Upper lobe of left lung (tissue), 4 donors: ENCODE measurements around the gene ADISSP.

ENCODE experiments used
- CTCF ChIP-seq, 6 experiments: fragments of 450-650 bp in 4 of 6; fragments of 200-600 bp in 2 of 6; sonication (generic) in 2 of 6; IDR thresholded peaks; one replicate each; pipeline ENCODE4 v1.5.1; 2016 to 2019; ENCODE audit warnings: antibody characterized with exemption in 6 of 6
- POLR2A ChIP-seq, 4 donors: fragments of 450-650 bp; IDR thresholded peaks; one replicate each; pipeline ENCODE4 v1.5.1; 2016 to 2017; ENCODE audit warnings: antibody characterized with exemption in 4 of 4, mild to moderate bottlenecking in 2 of 4
- POLR2AphosphoS5 ChIP-seq, 2 donors: sonication (generic); formaldehyde crosslinking; IDR thresholded peaks; one replicate each; pipeline ENCODE4 v1.5.1; 2017; ENCODE audit warnings: antibody characterized with exemption in 2 of 2

- TF ChIP-seq POLR2AphosphoS5 (IDR thresholded peaks at IDR 0.05) = no peak
- no peak for TF ChIP-seq POLR2A (IDR thresholded peaks at IDR 0.05)
- TF ChIP-seq CTCF (IDR thresholded peaks at IDR 0.05) = no peak
Measured at GRCh38 chr20:3748073-3748472, 19.5 kb downstream of the ADISSP start.
